ENCODE results near the gene CD300E. TPM values are rescaled to one million over a fixed set of nuclear protein-coding genes. Genes with fewer than 3 reads are reported as not detected.

Gene CD300E
- total and polyA plus RNA-seq, 2 donors (not counting 1 experiment from before 2014, with no cell fraction given) = 0.10 to 0.92 TPM

- Histone ChIP-seq H3K4me2 (replicated peaks; ENCODE audit: low read depth, low read length, poor library complexity, severe bottlenecking) (no peak overlapping the region), H3K9me3 (ENCODE audit: control extremely low read depth in 1 of 3, control insufficient read depth in 2 of 3, insufficient read depth in 1 of 3, low read length in 2 of 3) (no peaks in the 10 kb centered on the region), H3K79me2 (ENCODE audit: control insufficient read depth, insufficient read depth, low read length) (no peaks in the 10 kb centered on the region), H2AFZ (ENCODE audit: insufficient read depth, low read depth, low read length, poor library complexity, severe bottlenecking) (no peak overlapping the region), H3K4me3 (ENCODE audit: control extremely low read depth in 1 of 5, extremely low read depth in 1 of 5, insufficient read depth in 1 of 5, low read depth in 2 of 5, low read length in 4 of 5) (no peak overlapping the region), H3K27ac (ENCODE audit: low read length in 2 of 2) (no peak overlapping the region), H3K9ac (ENCODE audit: low read length) (no peak overlapping the region), H4K20me1 (ENCODE audit: control insufficient read depth, insufficient read depth, low read length, poor library complexity, severe bottlenecking) (no peaks in the 10 kb centered on the region), H3K4me1 (ENCODE audit: control insufficient read depth in 2 of 2, insufficient read depth in 2 of 2, low read length in 2 of 2) (peaks cover 3 to 5% of the 10 kb centered on the region in 2 donors), H3K36me3 (replicated peaks in 1 of 2; ENCODE audit: control extremely low read depth in 1 of 2, control insufficient read depth in 1 of 2, extremely low read depth in 1 of 2, insufficient read depth in 2 of 2, low read length in 1 of 2) (no peaks in the 10 kb centered on the region), H3K27me3 (replicated peaks in 1 of 4; ENCODE audit: control extremely low read depth in 1 of 4, control insufficient read depth in 3 of 4, insufficient read depth in 4 of 4, low read length in 3 of 4) (peaks cover 0 to 8% (median 2%) of the 10 kb centered on the region in 4 experiments)
- Mint-ChIP-seq H3K27ac (no peak overlapping the region), H3K27me3 (peaks cover 54% of the 10 kb centered on the region), H3K4me3 (no peak overlapping the region), H3K4me1 (peaks cover 8% of the 10 kb centered on the region), H3K9me3 (ENCODE audit: insufficient read depth) (no peaks in the 10 kb centered on the region)
- POLR2A ChIA-PET = interaction anchor here (3.7 kb wide), 1 partner anchor 78 kb away, joined by 55 read pairs; the partner anchor contains the start of gene RAB37
- CTCF ChIA-PET = interaction anchor here (0.6 to 6.6 kb wide), 6 partner anchors 77 to 232 kb away, joined by 3 to 344 read pairs (median 27); partner anchors contain the start of genes NAT9 and RAB37
- ATAC-seq (ENCODE audit: low read depth) (no peak), DNase-seq (no peak)
- intact Hi-C loops (cut with micrococcal nuclease) = no loop called here
- no CpG with 5 or more reads among the region's 4 CpGs for WGBS (ENCODE audit: insufficient coverage)
- TF ChIP-seq EZH2 (IDR thresholded peaks at IDR 0.05; ENCODE audit: borderline replicate concordance, insufficient read depth, low read depth, low read length, poor library complexity, severe bottlenecking) = no peak
- TF ChIP-seq CTCF (IDR thresholded peaks at IDR 0.05) = no peak
These were observed 36.4 kb upstream of the CD300E start for GRCh38 chr17:74659889-74660288.

- no peak overlapping the region for H3K27ac Mint-ChIP-seq
- peaks cover 0 to 5% (median 2%) of the 10 kb centered on the region in 4 experiments for H3K27me3 ChIP-seq (replicated peaks in 1 of 4; ENCODE audit: control extremely low read depth in 1 of 4, control insufficient read depth in 3 of 4, insufficient read depth in 4 of 4, low read length in 3 of 4)
- TF ChIP-seq CTCF (IDR thresholded peaks at IDR 0.05) (no peak), EZH2 (IDR thresholded peaks at IDR 0.05; ENCODE audit: borderline replicate concordance, insufficient read depth, low read depth, low read length, poor library complexity, severe bottlenecking) (no peak)
- H2AFZ ChIP-seq (ENCODE audit: insufficient read depth, low read depth, low read length, poor library complexity, severe bottlenecking) = no peak overlapping the region
- WGBS (ENCODE audit: insufficient coverage) = 95% methylated on average over 5 of the region's 6 CpGs
- peaks cover 3 to 5% of the 10 kb centered on the region in 2 donors for H3K4me1 ChIP-seq (ENCODE audit: control insufficient read depth in 2 of 2, insufficient read depth in 2 of 2, low read length in 2 of 2)
- H4K20me1 ChIP-seq (ENCODE audit: control insufficient read depth, insufficient read depth, low read length, poor library complexity, severe bottlenecking) = no peaks in the 10 kb centered on the region
- POLR2A ChIA-PET = interaction anchor here (1.2 to 3.7 kb wide), 2 partner anchors 79 to 207 kb away, joined by 3 to 55 read pairs; partner anchors contain the start of gene RAB37
- ATAC-seq (ENCODE audit: low read depth) (no peak), DNase-seq (no peak)
- H3K79me2 ChIP-seq (ENCODE audit: control insufficient read depth, insufficient read depth, low read length) = no peaks in the 10 kb centered on the region
- intact Hi-C loops (cut with micrococcal nuclease) = no loop called here
- H3K4me1 Mint-ChIP-seq = peaks cover 8% of the 10 kb centered on the region
- no peak overlapping the region for H3K9ac ChIP-seq (ENCODE audit: low read length)
- H3K27me3 Mint-ChIP-seq = peaks cover 46% of the 10 kb centered on the region
- no peaks in the 10 kb centered on the region for H3K9me3 ChIP-seq (ENCODE audit: control extremely low read depth in 1 of 3, control insufficient read depth in 2 of 3, insufficient read depth in 1 of 3, low read length in 2 of 3)
- no peak overlapping the region for H3K4me2 ChIP-seq (replicated peaks; ENCODE audit: low read depth, low read length, poor library complexity, severe bottlenecking)
- H3K27ac ChIP-seq (ENCODE audit: low read length in 2 of 2) = no peak overlapping the region
- CTCF ChIA-PET = interaction anchor here (0.9 to 6.6 kb wide), 18 partner anchors 11 to 303 kb away, joined by 3 to 344 read pairs (median 25); partner anchors contain the start of genes NAT9 and RAB37
- H3K9me3 Mint-ChIP-seq (ENCODE audit: insufficient read depth) = no peaks in the 10 kb centered on the region
- no peak overlapping the region for H3K4me3 ChIP-seq (ENCODE audit: control extremely low read depth in 1 of 5, extremely low read depth in 1 of 5, insufficient read depth in 1 of 5, low read depth in 2 of 5, low read length in 4 of 5)
- H3K36me3 ChIP-seq (replicated peaks in 1 of 2; ENCODE audit: control extremely low read depth in 1 of 2, control insufficient read depth in 1 of 2, extremely low read depth in 1 of 2, insufficient read depth in 2 of 2, low read length in 1 of 2) = no peaks in the 10 kb centered on the region
- no peak overlapping the region for H3K4me3 Mint-ChIP-seq
These were observed 35.1 kb upstream of the CD300E start for GRCh38 chr17:74658620-74659019.

All from B cell (primary cell).